BLaER1 treated with 17β-estradiol and CSF1 and Interleukin-3, amounts not matched to agents 10 nM and 100 nM (cell line): ENCODE data around the gene GTF2I.
A peak's percentile ranks its signal among the peaks of the same experiment; 100 is the strongest.

Experiments used
- H3K27ac ChIP-seq, 11 experiments: shearing (Covaris generic); formaldehyde crosslinking; 2 replicates each; pipeline ENCODE4 v1.8.1; 2022
- H3K27me3 ChIP-seq, 11 experiments: shearing (Covaris generic); formaldehyde crosslinking; 2 replicates each; pipeline ENCODE4 v1.8.1; 2022
- H3K36me3 ChIP-seq, 11 experiments: shearing (Covaris generic); formaldehyde crosslinking; 2 replicates each; pipeline ENCODE4 v1.8.1; 2022
- H3K4me1 ChIP-seq, 10 experiments: shearing (Covaris generic); formaldehyde crosslinking; 2 replicates each; pipeline ENCODE4 v1.8.1; 2022
- H3K4me2 ChIP-seq, 11 experiments: shearing (Covaris generic); formaldehyde crosslinking; 2 replicates each; pipeline ENCODE4 v1.8.1; 2022
- H3K4me3 ChIP-seq, 10 experiments: shearing (Covaris generic); formaldehyde crosslinking; 2 replicates each; pipeline ENCODE4 v1.8.1; 2022
- H3K9ac ChIP-seq, 11 experiments: shearing (Covaris generic); formaldehyde crosslinking; 2 replicates each; pipeline ENCODE4 v1.8.1; 2022
- H3K9me3 ChIP-seq, 11 experiments: shearing (Covaris generic); formaldehyde crosslinking; replicated peaks in 1 of 11; 2 replicates each; pipeline ENCODE4 v1.8.1; 2022
- H4K20me1 ChIP-seq, 11 experiments: shearing (Covaris generic); formaldehyde crosslinking; 2 replicates each; pipeline ENCODE4 v1.8.1; 2022
- Cebpa-rat ChIP-seq, 11 experiments: shearing (Covaris generic); IDR thresholded peaks; 2 replicates each; pipeline ENCODE4 v1.8.1; 2022

GTF2I gene

GRCh38 chr7:74657692-74658177, at the start of gene GTF2I:
Gene GTF2I, plus strand, starts transcription at chr7:74657718. Its CDS starts 31,411 bp downstream, at chr7:74689129.
- Histone ChIP-seq H3K9me3 (no peaks in the 10 kb centered on the region), H3K36me3 (peaks cover 0 to 25% (median 11%) of the 10 kb centered on the region in 11 experiments; a peak in 10 of 22 replicates), H3K4me3 (peak within 1 kb of the TSS; percentile 96 to 99 (median 98)), H3K27ac (peak within 1 kb of the TSS; percentile 93 to 100 (median 100)), H3K4me2 (peak within 1 kb of the TSS; percentile 95 to 100 (median 97)), H3K4me1 (peaks cover 52 to 78% (median 67%) of the 10 kb centered on the region in 10 experiments), H3K27me3 (no peaks in the 10 kb centered on the region), H3K9ac (peak within 1 kb of the TSS; percentile 98 to 100 (median 100)), H4K20me1 (peaks cover 41 to 44% (median 43%) of the 10 kb centered on the region in 11 experiments)
- TF ChIP-seq Cebpa-rat (IDR thresholded peaks at IDR 0.05), result no peak

- TF ChIP-seq Cebpa-rat (IDR thresholded peaks at IDR 0.05), result no peak
- Histone ChIP-seq H3K9me3 (no peaks in the 10 kb centered on the region), H3K36me3 (no peaks in the 10 kb centered on the region), H4K20me1 (no peaks in the 10 kb centered on the region), H3K4me3 (no peak overlapping the region), H3K27ac (peak overlapping the region in 2 of 11 experiments; percentile 2 to 22; a peak in 1 of 22 replicates), H3K27me3 (no peaks in the 10 kb centered on the region), H3K4me1 (peaks cover 28 to 58% (median 34%) of the 10 kb centered on the region in 10 experiments), H3K9ac (peak overlapping the region in 2 of 11 experiments; percentile 11 to 17; a peak in 2 of 22 replicates), H3K4me2 (peak overlapping the region; percentile 18 to 72 (median 61); a peak in 21 of 22 replicates)
Measured at GRCh38 chr7:74612015-74612829, 45.3 kb upstream of the GTF2I start.

- Histone ChIP-seq H3K9ac (peak overlapping the region in 3 of 11 experiments; percentile 7 to 62 (median 59); a peak in 3 of 22 replicates), H3K4me3 (no peak overlapping the region), H3K36me3 (no peaks in the 10 kb centered on the region), H3K27me3 (no peaks in the 10 kb centered on the region), H3K27ac (peak overlapping the region in 7 of 11 experiments; percentile 65 to 85 (median 79); a peak in 11 of 22 replicates), H3K4me2 (peak overlapping the region; percentile 79 to 98 (median 88)), H4K20me1 (no peaks in the 10 kb centered on the region), H3K4me1 (peaks cover 32 to 74% (median 59%) of the 10 kb centered on the region in 10 experiments), H3K9me3 (no peaks in the 10 kb centered on the region)
- TF ChIP-seq Cebpa-rat (IDR thresholded peaks at IDR 0.05), result no peak
Measured at GRCh38 chr7:74615933-74616780, 41.4 kb upstream of the GTF2I start.

DNA sequence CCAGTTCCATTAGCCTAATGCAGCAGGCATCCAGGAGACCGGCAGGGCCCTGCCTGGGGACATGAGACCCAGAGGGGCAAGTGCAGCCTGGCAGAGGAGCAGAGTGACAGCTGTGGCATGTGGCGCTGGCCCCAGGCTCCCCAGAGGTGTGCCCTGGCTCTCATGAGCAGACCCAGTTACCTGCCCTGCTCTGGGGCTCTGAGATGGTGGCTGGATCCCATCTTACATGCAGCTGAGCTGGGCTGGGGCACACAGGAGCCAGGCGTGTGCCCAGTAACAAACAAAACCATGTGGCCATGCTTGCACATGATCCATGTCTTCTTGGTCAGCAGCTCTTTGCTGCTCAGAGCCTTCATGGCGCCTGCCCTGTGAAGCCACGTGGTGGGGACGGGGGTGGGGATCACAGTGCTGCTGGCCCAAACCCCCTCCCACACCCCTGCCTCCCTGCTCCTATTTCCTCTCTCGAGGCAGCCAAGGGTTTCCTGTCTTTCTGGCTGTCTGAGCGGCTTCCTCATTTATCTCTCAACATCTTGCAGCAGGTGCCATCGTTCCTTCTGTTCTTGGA, 40.3 kb upstream of the GTF2I start:
- Histone ChIP-seq H3K27ac (peak overlapping the region in 10 of 11 experiments; percentile 53 to 85 (median 80); a peak in 21 of 22 replicates), H3K9ac (peak overlapping the region in 10 of 11 experiments; percentile 26 to 73 (median 64); a peak in 17 of 22 replicates), H3K4me1 (peaks cover 32 to 66% (median 55%) of the 10 kb centered on the region in 10 experiments), H3K9me3 (no peaks in the 10 kb centered on the region), H3K36me3 (no peaks in the 10 kb centered on the region), H3K27me3 (no peaks in the 10 kb centered on the region), H3K4me2 (peak overlapping the region; percentile 79 to 98 (median 88)), H4K20me1 (no peaks in the 10 kb centered on the region), H3K4me3 (peak overlapping the region in 7 of 10 experiments; percentile 4 to 43 (median 29); a peak in 7 of 20 replicates)
- TF ChIP-seq Cebpa-rat (IDR thresholded peaks at IDR 0.05), result no peak

- no peak for TF ChIP-seq Cebpa-rat (IDR thresholded peaks at IDR 0.05)
- H3K27me3 ChIP-seq, result no peaks in the 10 kb centered on the region
- peaks cover 26 to 59% (median 49%) of the 10 kb centered on the region in 10 experiments for H3K4me1 ChIP-seq
- H3K27ac ChIP-seq, result 0 out of 22 replicates have a peak overlapping the region, but pooled peaks of 1 of the 11 experiments have one; percentile 34
- H3K9me3 ChIP-seq, result no peaks in the 10 kb centered on the region
- H4K20me1 ChIP-seq, result no peaks in the 10 kb centered on the region
- H3K4me3 ChIP-seq, result no peak overlapping the region
- no peaks in the 10 kb centered on the region for H3K36me3 ChIP-seq
- H3K9ac ChIP-seq, result no peak overlapping the region
- H3K4me2 ChIP-seq, result peak overlapping the region in 1 of 11 experiments; percentile 28; a peak in 4 of 22 replicates
Measured at GRCh38 chr7:74619235-74619860, 38.2 kb upstream of the GTF2I start.

DNA sequence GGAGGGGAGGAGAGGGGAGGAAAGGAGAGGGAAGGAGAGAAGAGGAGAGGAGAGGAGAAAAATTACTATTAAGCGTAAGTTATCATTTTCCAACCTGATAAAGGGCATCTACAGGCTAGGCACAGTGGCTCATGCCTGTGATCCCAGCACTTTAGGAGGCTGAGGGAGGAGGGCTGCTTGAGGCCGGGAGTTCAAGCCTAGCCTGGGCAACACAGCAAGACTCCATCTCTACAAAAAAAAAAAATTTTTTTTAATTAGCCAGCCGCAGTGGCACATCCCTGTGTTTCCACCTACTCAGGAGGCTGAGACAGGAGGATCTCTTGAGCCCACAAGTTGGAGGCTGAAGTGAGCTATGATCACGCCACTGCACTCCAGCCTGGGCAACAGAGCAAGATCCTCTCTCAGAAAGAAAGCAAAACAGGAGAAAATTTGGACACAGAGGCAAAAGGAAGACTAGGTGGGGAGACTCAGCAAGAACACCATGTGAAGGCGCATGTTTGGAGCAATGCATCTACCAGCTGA, 35.2 kb upstream of the GTF2I start:
- Histone ChIP-seq H3K4me3 (no peak overlapping the region), H3K36me3 (no peaks in the 10 kb centered on the region), H3K27me3 (no peaks in the 10 kb centered on the region), H3K27ac (no peak overlapping the region), H3K4me1 (peaks cover 22 to 64% (median 50%) of the 10 kb centered on the region in 10 experiments), H3K9ac (no peak overlapping the region), H4K20me1 (no peaks in the 10 kb centered on the region), H3K9me3 (no peaks in the 10 kb centered on the region), H3K4me2 (no peak overlapping the region)
- no peak for TF ChIP-seq Cebpa-rat (IDR thresholded peaks at IDR 0.05)

- Histone ChIP-seq H3K4me2 (no peak overlapping the region), H4K20me1 (no peaks in the 10 kb centered on the region), H3K4me1 (peaks cover 18 to 64% (median 50%) of the 10 kb centered on the region in 10 experiments), H3K27ac (no peak overlapping the region), H3K36me3 (no peaks in the 10 kb centered on the region), H3K9ac (no peak overlapping the region), H3K9me3 (no peaks in the 10 kb centered on the region), H3K4me3 (no peak overlapping the region), H3K27me3 (no peaks in the 10 kb centered on the region)
- TF ChIP-seq Cebpa-rat (IDR thresholded peaks at IDR 0.05), result no peak
Measured at GRCh38 chr7:74623135-74623534, 34.4 kb upstream of the GTF2I start.

GRCh38 chr7:74625446-74625845, 32.1 kb upstream of the GTF2I start:
- H3K36me3 ChIP-seq, result no peaks in the 10 kb centered on the region
- H3K9ac ChIP-seq, result no peak overlapping the region
- H3K27me3 ChIP-seq, result no peaks in the 10 kb centered on the region
- peak overlapping the region in 10 of 11 experiments; percentile 8 to 52 (median 26); a peak in 8 of 22 replicates for H3K4me2 ChIP-seq
- no peak for TF ChIP-seq Cebpa-rat (IDR thresholded peaks at IDR 0.05)
- no peaks in the 10 kb centered on the region for H3K9me3 ChIP-seq
- peaks cover 21 to 63% (median 50%) of the 10 kb centered on the region in 10 experiments for H3K4me1 ChIP-seq
- H3K4me3 ChIP-seq, result no peak overlapping the region
- H4K20me1 ChIP-seq, result no peaks in the 10 kb centered on the region
- H3K27ac ChIP-seq, result no peak overlapping the region
